Activated gamma-delta T cell (primary cell): Measurements from ENCODE around the gene SLC39A9.
"Not testable (repeated sequence)": the region's sequence is repeated elsewhere in the genome, so short reads cannot be mapped to it uniquely, and the experiment has no call there.

ENCODE experiments used
- DNase-seq: peaks from one replicate; lab custom pipeline; 2025; lab: John Stamatoyannopoulos, UW

SLC39A9 gene

DNA sequence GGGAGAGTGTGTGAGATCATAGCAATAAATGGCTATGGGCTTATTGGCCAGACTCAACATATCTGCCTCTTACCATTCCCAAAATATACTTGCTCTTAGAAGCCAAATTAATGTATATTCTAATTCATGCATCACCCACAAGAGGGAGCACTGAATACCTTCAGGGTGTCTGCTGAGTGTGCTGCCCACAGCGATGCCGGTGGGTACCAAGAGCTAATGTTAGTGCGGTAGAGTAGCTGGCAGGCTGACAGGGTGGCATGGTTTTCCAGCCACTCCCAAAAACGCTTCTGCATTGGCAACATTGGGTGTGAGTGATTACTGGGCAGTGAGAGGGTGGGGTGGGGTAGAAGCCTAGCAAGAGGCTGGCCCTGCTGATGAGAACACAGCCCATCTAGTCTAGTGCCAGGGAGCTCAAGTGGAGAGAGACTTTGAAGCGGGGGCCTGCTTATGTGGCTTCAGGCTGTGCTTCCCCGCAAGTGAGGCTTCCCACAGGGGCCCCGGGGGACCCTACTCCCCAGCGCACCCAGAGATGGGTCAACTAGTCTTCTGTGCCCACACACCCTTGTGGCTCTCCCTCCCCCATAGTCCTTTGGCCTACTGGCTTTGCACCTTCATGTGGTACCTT lies 76.8 kb downstream of the SLC39A9 start:
- no peak for DNase-seq

DNA sequence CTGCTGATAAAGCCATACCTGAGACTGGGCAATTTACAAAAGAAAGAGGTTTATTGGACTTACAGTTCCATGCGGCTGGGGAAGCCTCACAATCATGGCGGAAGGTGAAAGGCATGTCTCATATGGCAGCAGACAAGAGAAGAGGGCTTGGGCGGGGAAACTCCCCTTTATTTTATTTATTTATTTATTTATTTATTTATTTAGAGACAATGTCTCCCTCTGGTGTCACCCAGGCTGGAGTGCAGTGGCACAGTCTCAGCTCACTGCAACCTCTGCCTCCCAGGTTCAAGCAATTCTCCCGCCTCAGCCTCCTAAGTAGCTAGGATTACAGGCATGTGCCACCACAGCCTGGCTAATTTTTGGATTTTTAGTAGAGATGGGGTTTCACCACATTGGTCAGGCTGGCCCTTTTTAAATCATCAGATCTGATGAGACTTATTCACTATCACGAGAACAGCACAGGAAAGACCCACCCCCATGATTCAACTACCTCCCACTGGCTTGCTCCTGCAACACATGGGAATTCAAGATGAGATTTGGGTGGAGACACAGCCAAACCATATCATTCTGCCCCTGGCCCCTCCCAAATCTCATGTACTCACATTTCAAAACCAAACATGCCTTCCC lies 78.4 kb downstream of the SLC39A9 start:
- DNase-seq, result not testable (repeated sequence)

DNA sequence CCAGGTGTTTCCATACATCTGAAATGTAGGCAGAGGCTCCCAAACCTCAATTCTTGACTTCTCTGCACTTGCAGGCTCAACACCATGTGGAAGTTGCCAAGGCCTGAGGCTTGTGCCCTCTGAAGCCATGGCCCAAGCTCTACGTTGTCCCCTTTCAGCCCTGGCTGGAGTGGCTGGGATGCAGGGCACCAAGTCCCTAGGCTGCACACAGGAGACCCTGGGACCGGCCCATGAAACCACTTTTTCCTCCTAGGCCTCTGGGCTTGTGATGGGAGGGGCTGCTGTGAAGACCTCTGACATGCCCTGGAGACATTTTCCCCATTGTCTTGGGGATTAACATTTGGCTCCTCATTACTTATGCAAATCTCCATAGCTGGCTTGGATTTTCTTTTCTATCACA lies 79.6 kb downstream of the SLC39A9 start:
- DNase-seq, result not testable (repeated sequence)

DNA sequence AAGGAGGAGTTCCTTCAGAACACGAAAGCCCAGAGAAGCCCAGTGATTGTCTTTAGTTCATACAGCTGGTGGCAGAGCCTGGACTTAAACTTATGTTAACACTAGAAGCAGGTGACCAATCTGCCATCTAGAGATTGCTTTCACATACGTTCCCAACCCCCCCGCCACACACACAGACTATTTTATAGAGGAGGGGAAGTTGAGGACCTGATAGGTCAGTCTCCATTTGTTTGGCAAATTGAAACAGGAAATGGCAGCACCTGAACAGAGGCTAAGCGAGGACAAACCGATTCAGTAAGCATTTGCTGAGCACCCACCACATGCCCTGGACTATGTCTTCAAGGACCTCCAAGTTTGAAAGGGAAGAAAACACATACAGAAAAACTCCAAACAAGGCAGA lies 81.2 kb downstream of the SLC39A9 start:
- DNase-seq, result no peak

DNA sequence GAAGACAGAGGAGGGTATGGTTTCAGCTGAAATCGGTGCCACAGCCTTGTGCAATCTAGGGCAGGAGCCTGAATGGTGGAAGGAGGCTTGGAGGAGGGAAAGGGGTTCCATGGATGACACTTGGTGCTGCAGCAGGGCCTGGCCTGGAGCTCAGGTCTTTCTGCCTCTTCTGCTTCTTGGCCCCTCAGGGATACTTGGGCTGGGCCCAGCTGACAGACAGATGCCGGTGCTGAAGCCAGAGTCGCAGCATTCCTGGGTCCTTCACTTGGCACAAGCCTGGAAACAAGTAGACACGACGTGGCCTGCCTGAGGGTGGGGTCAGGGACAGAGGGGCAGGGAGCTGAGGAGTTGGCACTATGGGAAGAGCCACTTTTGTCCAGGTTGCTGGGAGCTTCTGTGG lies 81.6 kb downstream of the SLC39A9 start:
- DNase-seq, result no peak

DNA sequence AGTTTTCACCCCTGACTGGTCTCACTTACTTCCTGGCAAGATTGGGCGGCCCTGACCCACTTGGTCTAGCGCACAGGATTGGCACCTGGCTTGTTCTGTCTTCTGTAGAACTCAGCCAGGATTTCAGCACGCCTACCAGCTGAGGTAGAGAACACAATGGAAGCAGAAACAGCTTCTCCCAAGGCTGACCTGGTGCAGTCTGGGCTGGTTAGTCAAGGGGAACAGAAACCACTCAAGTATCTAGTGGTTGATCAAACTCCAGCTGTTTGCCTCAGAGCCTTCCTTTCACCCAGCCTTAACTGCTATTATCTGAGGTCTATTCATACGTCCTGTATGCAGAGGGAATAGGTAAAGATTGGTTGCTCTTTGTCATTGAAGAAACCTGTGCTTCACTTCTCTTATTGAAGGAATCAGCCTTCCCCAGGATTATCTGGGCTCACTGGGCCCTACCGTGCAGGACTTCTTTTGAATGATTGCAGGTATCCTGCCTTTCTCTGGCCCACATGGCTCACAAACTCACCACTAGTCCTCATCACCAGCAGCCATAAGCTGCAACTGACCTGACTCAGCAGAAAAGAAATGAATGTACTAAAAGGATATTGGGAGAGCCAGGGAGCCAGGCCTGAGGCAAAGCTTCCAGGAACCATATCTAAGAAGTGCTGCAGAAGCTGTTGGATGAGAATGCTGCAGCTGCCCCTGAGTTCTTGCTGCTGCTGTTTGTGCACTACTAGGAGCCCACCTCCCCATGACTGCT lies 83.5 kb downstream of the SLC39A9 start:
- no peak for DNase-seq

DNA sequence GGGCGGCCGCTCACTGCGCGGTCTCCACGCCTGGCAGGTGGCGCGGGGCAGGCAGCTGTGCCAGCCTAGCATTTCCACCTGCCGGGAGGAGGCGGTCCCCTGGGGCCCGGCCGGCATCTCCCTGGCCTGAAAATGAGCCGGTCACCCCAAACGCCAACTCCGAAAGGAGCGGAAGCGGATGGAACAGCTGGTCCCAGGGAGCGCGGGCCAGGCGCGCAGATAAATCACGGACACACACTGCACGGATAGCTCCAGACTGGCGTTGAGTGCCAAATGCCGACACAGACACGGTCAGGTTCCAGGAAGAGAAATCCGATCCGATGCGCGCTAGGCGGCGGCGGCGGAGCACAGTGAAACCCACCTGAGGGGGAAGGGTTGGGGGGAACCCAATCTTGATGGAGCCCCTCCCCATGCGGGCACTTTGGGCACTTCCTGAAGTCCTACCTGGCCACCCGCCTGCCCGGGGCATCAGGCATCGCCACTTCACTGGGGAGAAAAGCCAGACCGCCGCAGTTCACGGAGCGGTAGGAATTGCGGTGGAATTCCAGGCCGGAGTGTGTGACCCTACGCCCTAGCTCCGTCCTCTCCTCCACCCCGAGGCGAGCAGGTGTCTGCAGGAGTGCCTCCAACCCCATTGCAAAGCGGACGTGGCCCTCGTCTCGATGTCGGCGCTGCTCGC lies 85.4 kb downstream of the SLC39A9 start:
- DNase-seq, result no peak

DNA sequence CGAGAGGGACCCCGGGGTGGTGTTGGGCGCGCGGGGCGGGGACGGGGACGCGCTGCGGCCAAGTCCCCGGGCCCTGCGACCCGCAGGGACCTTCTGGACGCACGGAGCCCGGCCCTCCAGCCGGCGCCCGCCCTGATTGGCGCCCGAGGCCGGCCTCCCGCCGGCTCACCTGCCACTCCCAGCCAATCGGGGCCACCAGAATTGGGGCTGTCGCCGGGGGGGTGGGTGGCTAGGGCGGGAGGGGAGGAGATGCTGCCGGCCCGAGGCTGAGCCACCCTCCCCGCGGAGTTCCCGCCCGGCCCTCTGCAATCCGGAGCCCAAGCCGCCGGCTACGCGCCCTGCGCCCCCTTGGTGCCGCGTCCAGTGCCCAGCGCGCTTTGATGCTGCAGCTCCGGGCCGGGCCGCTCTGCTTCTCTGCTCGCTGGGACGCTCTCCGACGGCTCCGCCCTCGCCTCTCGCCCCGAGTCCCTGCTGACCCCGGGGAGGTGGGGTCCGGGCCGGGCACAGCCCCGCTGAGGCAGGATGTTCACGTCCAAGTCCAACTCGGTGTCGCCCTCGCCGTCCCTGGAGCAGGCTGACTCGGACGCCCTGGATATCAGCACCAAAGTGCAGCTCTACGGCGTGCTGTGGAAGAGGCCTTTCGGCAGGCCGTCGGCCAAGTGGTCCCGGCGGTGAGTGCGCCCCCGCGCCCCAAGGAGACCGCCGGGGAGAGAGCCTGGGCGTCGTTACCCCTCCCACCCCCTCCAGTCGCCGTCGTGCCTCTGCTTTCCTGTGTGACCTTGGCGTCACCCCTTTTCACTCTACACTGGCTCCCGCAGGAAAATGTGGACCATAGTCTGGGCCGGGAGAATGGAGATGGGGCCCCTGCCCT lies 86.2 kb downstream of the SLC39A9 start, which contains the start of gene PLEKHD1:
PLEKHD1 (plus strand) TSS at position 285 of the 871 bp plus-strand sequence; CDS start at position 523, 238 bp downstream.
- DNase-seq, result no peak

DNA sequence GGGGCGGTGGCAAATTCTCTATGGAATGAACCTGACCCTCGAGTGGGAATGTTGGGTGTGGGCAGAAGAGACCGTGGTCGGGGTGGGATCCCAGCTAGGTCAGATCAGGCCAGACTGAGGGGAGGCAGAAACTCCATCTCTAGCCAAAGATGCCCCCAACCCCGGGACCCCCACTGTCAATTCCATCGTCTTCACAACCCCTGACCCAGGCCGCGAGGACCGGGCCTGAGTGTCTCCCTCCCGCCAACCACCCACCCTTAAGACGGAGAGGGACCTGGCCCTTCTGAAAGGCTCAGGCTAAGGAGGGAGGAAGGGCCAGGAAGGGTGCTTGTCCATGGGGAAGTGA lies 86.8 kb downstream of the SLC39A9 start:
- DNase-seq, result no peak

DNA sequence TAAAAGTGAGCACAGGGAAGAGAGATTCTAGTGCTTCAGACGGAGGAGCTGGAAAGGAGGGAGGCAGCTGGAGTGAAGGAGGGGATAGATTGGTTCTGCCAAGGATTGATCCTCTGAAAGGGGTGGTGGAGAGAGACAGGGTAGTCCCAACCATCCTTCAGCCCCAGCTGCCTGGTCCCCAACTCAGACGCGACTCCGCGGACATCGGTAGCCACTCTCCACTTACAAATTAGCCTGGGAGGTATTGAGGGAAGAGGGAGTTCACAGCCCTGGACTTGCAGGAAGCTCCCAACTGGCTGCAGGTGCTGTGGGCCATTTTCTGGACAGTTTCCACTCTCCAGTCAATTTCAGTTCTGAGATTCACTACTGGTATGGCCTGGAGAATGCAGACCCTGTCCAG lies 87.2 kb downstream of the SLC39A9 start:
- DNase-seq, result no peak

DNA sequence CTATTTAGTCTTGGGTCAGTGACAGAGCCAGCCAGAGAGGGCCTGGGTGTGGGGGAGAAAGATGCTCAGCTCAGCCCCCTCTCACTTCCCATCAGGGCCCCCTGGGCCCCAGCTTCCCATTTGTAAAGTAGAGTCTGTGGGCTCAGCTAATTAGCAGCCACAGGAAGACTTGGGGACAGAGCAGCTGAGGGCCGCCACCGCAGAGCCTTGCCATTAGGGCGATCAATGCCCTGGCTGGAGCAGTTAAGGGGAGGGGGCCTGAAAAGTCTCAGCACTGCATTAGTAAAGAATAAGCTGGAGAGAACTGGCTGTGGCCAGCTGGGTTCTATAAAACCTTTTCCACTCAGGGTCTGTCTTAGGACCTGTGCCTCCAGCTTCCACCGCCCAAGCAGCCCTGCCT lies 88.7 kb downstream of the SLC39A9 start:
- DNase-seq, result no peak

DNA sequence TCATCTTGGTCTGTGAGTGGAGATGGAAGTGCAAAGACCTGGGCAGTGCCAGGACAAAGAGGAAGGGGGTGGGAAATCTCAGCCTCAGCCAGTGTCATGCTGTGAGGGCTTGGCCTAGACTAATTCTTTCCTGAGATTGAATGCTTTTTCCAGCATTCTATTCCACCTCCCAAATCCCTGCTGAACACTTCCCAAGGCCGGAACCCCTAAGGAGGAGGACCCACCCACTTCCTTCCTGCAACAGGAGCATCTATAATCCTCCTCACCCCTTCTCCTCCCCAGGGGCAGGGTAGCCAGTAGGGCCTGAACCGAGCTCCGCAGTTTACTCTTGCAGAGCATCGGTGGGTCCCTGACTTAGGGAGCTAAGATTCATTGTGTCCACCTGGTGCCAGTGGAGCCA lies 89.3 kb downstream of the SLC39A9 start:
- DNase-seq, result no peak

DNA sequence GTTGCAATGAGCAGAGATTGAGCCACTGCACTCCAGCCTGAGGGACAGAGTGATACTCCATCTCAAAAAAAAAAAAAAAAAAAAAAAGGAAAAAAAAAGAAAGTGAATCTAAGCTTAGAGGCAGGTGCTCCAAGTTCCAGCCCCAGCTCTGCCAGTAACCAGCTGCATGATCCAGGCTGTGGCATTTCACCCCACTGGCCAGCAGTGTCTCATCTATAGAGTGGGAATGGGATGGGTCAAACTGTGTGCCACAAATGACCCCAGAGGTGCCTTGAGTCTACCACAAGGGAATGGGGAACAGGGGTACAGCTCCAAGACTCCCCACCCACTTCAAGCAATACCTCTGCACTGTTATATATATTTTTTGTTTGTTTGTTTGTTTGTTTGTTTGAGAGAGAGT lies 91.0 kb downstream of the SLC39A9 start:
- DNase-seq, result no peak

DNA sequence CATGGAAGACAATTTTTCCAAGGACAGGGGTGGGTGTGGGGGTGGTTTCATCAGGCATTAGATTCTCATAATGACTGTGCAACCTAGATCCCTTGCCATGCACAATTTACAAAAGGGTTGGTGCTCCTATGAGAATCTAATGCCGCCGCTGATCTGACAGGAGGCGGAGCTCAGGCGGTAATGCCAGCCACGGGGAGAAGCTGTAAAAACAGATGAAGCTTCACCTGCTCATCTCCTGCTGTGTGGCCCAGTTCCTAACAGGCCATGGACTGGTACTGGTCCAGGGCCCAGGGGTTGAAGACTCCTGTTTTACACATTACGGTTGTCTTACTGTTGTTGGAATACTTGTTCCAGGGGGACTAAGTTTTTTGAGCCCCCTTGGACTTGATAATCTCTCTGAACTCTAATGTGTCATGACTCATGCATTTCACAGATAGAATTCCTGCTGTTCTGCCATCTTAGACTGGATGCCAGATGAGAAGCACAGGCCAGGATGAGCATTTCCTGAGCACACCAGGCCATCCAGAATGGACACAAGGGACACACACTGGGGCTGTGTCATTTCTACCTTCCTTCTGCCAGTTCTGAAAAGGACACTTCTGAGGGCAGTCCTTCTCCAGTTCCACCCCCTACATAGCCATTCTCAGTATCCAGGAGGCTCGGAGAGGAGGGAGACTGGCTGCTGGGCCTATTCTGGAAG lies 91.9 kb downstream of the SLC39A9 start:
- no peak for DNase-seq

DNA sequence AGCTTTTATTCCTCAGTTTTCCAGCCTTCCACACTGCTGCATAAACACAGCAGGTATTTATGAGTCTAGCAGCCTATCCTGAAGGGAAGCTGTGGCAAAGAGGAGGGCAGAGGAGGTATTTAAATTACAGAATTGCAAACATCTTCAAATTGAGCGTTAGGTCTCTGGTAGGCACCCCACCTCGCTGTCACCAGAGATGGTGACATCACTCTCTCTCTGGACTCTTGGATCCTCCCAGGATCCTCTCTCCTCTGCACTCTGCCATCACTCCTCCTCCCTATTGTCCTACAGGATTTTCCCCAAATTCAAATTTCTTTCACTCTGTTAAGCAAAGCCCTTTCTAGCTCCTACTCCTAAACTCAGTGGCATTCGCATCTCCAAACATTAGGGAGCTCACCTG lies 92.7 kb downstream of the SLC39A9 start:
- DNase-seq, result no peak

DNA sequence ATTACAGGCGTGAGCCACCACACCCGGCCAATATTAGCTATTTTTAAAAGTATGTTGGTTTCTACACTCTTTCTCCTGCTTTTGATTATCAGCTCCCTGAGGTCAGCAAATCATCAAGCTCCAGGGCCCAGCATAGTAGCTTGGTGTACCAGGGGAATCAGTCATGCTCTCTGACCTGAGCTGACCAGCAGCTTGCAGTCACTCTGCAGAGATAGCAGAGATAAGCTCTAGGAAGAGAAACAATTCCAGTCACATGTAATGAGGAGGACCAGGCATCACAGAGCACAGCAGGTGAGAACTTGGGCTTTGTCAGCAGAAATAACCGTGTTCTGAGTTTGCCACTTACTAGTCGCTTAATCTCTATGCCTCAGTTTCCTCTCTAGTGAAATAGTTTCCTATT lies 94.5 kb downstream of the SLC39A9 start:
- DNase-seq, result no peak

DNA sequence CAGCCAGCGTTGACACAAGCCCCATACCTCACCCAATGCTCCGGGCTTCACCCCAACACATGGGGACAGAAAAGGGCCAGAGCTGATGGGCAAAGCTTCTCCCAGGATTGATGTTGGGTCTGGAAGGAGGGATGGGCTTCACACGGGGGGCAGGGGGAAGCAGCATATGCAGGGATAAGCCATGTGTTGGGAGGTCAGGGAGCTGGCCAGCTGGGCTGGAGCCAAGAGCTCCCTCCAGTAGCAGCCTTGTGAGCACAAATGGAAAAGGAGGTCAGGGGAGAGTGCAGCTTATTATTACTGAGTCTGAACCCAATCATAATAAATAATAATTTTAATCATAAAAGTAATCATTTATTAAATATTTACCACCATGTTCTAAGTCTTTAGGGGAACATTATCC lies 95.3 kb downstream of the SLC39A9 start:
- no peak for DNase-seq

DNA sequence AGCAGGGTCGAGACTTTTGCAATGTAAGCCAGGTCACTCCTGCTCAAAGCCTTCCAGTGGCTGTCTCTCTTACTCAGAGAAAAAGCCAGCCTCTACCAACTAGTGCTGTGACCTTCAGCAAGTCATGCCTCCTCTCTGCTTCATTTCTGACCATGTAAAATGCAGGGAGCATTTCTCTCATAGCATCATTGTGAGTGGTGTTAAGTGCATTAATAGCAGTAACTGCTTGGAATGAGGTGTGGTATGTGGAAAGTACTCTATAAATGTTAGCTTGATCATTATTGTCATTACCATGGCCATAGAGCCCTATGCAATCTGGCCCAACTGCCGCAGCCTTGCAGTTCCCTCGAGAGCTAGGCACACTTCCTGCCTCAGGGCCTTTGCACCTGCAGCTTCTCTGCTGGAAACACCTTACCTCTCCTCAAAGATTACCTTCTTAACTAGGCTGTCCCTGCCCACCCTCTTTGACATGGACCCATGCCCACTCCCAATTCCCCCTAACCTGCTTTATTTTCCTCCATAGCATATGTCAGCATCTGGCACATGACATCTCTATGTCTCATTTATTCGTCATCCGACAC lies 96.9 kb downstream of the SLC39A9 start:
- no peak for DNase-seq

DNA sequence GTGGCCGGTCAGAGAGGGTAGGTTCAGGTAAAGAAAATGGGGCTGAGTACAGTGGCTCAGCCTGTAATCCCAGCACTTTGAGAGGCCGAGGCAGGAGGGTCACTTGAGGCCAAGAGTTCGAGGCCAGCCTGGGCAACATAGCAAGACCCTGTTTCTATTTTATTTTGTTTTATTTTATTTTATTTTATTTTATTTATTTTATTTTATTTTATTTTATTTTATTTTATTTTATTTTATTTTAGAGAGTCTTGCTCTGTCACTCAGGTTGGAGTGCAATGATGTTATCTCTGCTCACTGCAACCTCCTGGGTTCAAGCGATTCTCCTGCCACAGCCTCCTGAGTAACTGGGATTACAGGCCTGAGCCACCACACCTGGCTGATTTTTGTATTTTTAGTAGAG lies 99.4 kb downstream of the SLC39A9 start:
- not testable (repeated sequence) for DNase-seq

DNA sequence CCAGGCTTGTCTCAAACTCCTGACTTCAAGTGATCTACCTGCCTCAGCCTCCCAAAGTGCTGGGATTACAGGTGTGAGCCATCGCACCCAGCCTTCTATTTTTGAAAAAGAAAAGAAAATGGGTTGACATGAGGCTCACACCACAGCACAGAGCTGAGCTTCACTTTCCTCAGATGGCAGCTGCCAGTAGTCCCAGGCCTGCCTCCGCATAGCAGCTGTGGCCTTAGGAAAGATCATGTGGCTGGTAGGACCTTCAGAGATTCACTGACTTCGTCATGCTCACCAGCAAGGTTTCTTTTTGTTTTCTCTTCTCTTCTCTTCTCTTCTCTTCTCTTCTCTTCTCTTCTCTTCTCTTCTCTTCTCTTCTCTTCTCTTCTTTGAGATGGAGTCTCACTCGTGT lies 99.8 kb downstream of the SLC39A9 start:
- not testable (repeated sequence) for DNase-seq

DNA sequence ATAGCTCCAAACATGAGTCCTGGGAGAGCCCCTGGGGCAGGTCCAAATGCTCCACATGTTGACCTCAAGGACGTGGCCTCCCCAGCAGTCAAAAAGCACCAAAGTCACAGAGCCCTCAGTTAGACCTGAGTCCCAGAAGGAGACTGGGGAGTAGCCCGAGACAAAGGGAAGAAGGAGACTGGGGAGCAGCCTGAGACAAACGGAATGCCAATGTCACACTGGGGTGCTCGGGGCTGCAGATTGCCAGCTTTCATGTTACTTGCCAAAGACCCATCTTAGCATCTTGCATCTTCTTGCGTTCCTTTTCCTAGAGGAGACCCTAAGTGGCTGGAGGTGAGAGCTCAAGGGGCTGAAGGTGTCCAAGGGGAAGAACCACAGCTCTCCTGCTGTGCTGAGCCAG lies 100.9 kb downstream of the SLC39A9 start:
- no peak for DNase-seq
